HUDEP-2 (cell line): Measurements from ENCODE around the gene DCUN1D3.

Source experiments
- DNase-seq, 76 experiments: peaks; one replicate each; lab custom pipeline; 2025; ENCODE audit not compliant: unreplicated experiment in 76 of 76; lab: John Stamatoyannopoulos, UW

DCUN1D3 gene

GRCh38 chr16:20920091-20920490 is 19.9 kb upstream of the DCUN1D3 start:
- no peak for DNase-seq

GRCh38 chr16:20918486-20919239 is 18.5 kb upstream of the DCUN1D3 start:
- DNase-seq, result no peak

- no peak for DNase-seq
Measured at GRCh38 chr16:20916942-20917341, 16.8 kb upstream of the DCUN1D3 start.

- DNase-seq, result no peak
Measured at GRCh38 chr16:20916289-20916688, 16.1 kb upstream of the DCUN1D3 start.

GRCh38 chr16:20911361-20911760 is 11.2 kb upstream of the DCUN1D3 start:
- no peak for DNase-seq

DNA sequence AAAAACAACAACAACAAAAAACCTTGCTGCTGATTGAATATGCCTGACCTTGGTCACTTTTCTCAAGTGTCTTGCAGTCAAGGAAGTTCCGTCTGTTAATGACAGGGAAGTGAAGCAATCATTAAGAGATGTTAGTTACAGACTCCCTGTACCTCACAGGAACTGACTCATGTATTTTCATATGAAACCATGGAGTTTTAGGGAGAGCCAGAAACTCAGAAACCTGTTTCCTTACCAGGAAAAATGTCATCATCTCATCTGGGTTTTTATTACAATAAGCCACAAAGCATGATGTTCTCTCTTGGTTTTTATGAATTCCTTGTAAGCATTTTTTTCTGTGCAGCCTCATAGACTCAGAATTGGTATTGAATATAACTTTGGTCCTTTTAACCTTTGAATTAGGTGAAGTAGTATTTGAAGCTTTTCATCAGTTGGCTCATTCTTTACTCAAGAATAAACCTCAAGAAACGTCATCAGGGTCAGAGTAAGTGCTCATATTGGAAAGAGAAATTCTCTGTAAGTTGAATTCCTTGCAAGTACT is 10.7 kb upstream of the DCUN1D3 start:
- DNase-seq, result no peak

- no peak for DNase-seq
Measured at GRCh38 chr16:20906341-20907255, 6.4 kb upstream of the DCUN1D3 start.

- DNase-seq, result no peak
Measured at GRCh38 chr16:20905576-20905975, 5.4 kb upstream of the DCUN1D3 start.

DNA sequence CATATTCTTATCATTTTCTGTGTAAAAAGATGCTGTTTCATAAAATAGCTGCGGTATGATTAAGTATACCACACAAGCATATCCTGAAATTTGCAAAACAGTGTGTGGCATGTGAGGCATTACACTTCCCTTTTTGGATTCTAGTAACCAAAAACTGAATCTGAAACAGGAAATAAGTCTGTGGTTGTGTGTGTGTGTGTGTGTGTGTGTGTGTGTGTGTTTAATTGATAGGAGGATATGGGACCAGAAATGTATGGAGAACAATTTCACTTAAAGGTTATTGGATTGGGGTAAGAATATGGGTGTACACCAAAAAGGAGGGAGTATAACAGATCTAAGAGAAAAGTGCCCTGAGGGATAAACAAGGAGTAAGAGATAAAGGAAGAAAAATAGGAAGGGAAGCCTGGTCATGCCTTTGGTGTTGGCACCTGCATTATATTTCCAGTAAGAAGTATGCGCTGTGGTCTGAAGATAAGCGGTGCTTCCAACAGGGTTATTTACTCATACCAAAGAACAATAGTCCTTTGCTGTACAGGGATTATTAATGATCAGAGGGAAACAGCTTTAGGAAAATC is 4.4 kb upstream of the DCUN1D3 start:
- peak in 23 of 76 experiments; percentile 2 to 67 (median 24) for DNase-seq

DNA sequence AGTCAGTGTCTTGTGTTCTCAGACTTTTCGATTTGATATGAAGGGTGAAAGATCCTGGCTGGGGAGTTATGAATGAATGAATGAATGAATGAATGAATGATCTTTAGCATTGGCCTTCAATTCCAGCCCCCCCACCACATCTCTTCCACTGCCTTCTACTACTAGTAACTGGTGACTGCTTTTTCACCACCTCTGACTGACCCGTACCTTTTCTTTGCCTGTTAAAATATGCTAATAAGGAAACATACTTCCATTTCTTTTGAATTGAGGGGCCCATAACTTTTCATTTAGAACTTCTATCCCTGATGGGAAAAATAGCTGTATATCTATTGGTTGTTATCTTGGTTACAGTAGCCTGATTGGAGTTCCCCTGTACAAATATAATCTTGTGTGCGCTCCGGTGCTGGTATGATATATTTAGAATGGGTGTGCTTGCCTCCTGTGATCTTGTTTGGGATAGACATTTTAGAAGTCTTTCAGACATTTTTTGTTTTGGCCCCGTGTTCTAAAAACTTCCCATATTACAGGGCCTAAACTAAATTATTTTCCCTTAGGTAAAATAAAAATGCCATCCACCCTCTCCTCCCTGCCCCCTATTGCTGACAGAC is 3.8 kb upstream of the DCUN1D3 start:
- no peak for DNase-seq

DNA sequence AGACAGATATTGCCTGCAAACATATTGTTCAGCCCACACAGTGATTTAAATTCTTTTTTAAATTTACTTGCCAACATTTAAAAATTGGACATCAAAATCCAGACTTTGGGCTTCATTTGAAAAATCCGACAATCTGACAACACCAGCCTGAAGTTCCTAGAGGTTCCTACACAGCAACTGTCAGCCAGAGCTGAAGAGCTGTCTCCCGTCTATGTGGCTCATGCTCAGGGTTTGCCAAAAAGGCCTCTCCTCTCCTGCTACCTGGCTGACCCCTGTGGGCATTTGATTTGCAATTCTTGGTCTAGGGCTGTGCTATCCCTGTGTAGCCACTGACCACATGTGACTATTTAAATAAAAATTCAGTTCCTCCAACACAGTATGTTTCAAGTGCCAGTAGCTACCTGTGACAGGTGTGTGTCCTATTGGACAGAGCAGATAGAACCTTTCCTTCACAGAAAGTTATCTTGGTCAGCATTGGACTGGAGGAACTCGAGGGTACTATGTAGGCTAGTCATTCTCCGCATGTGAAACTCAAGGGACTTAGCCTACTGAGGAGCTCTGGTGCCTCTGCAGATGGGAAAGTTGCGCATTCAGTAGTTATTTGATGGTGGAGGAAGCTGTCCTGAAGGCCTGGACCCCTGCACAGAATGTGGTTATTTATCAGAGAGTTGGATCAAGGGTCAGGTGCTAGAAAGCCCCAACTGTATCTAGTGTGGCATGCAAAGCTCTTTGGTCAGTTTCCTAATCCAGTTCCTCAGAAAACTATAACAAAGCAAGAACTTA is 3.1 kb upstream of the DCUN1D3 start:
- no peak for DNase-seq

GRCh38 chr16:20902426-20902825 is 2.3 kb upstream of the DCUN1D3 start:
- no peak for DNase-seq

GRCh38 chr16:20901436-20902112 is 1.4 kb upstream of the DCUN1D3 start:
- peak in 47 of 76 experiments; percentile 4 to 68 (median 25) for DNase-seq

- DNase-seq, result peak in 3 of 76 experiments; percentile 31 to 38 (median 37)
Measured at GRCh38 chr16:20901068-20901435, 894 bp upstream of the DCUN1D3 start.

GRCh38 chr16:20899477-20900298 is 470 bp downstream of the DCUN1D3 start:
- DNase-seq, result no peak

DNA sequence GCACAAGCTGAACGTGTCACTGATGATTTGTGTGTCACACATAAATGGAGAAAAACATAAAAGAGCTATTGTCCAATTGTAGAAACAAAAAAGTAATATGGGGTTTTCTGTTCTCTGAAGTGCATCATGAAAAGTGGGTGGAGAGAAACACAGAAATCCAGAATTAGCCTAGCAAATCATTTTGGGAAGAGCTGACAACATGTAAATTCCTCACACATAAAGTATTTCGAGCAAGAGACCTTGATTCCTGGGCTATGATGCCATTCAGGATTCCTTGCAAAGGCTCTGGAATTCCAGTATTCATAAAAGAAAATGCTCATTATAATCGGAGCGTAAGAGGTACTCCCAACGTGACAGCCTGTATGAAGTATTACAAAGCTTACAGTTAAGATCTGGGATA is 1.1 kb downstream of the DCUN1D3 start:
- DNase-seq, result no peak

GRCh38 chr16:20897922-20898321 is 2.2 kb downstream of the DCUN1D3 start:
- no peak for DNase-seq

GRCh38 chr16:20897253-20897897 is 2.8 kb downstream of the DCUN1D3 start:
- peak in 2 of 76 experiments; percentile 7 to 24 for DNase-seq
